Measurements from ENCODE around the gene EML3. TPM values are rescaled to one million over a fixed set of nuclear protein-coding genes. Genes with fewer than 3 reads are reported as not detected.
A peak's percentile ranks its signal among the peaks of the same experiment; 100 is the strongest.
"Not testable (repeated sequence)": the region's sequence is repeated elsewhere in the genome, so short reads cannot be mapped to it uniquely, and the experiment has no call there.

The EML3 gene
- total RNA-seq, 2 donors from 2014 or later, result 37.5 to 58.7 TPM

- peak; percentile 92 for DNase-seq
- Histone ChIP-seq H3K9me3 (no peaks in the 10 kb centered on the region), H3K4me3 (no peak overlapping the region), H3K9ac (ENCODE audit: low read depth in 2 of 2, low read length in 2 of 2) (peak overlapping the region in 1 of 2 donors; percentile 21), H3K36me3 (peaks cover 15% of the 10 kb centered on the region), H3K4me1 (peaks cover 17% of the 10 kb centered on the region), H3K27ac (peak overlapping the region; percentile 67), H3K27me3 (no peaks in the 10 kb centered on the region)
- TF ChIP-seq, protein P1, sequence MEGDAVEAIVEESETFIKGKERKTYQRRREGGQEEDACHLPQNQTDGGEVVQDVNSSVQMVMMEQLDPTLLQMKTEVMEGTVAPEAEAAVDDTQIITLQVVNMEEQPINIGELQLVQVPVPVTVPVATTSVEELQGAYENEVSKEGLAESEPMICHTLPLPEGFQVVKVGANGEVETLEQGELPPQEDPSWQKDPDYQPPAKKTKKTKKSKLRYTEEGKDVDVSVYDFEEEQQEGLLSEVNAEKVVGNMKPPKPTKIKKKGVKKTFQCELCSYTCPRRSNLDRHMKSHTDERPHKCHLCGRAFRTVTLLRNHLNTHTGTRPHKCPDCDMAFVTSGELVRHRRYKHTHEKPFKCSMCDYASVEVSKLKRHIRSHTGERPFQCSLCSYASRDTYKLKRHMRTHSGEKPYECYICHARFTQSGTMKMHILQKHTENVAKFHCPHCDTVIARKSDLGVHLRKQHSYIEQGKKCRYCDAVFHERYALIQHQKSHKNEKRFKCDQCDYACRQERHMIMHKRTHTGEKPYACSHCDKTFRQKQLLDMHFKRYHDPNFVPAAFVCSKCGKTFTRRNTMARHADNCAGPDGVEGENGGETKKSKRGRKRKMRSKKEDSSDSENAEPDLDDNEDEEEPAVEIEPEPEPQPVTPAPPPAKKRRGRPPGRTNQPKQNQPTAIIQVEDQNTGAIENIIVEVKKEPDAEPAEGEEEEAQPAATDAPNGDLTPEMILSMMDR (IDR thresholded peaks at IDR 0.05), result peak; percentile 76
- intact Hi-C loops (cut with DNase I), result loop anchor here (5.0 kb wide), 2 partner anchors 63 to 138 kb away; no protein-coding TSS in a partner anchor
These were observed 51.9 kb downstream of the EML3 start for GRCh38 chr11:62560566-62561103.

- Histone ChIP-seq H3K4me1 (peaks cover 27% of the 10 kb centered on the region), H3K36me3 (peaks cover 15% of the 10 kb centered on the region), H3K27ac (peak overlapping the region; percentile 67)
- not testable (repeated sequence) for H3K4me3 ChIP-seq; DNase-seq; H3K9ac ChIP-seq (ENCODE audit: low read depth in 2 of 2, low read length in 2 of 2); H3K9me3 ChIP-seq; H3K27me3 ChIP-seq
- intact Hi-C loops (cut with DNase I), result loop anchor here (5.0 kb wide), 3 partner anchors 62 to 157 kb away; no protein-coding TSS in a partner anchor
These were observed 52.9 kb downstream of the EML3 start for GRCh38 chr11:62559626-62560025.

DNA sequence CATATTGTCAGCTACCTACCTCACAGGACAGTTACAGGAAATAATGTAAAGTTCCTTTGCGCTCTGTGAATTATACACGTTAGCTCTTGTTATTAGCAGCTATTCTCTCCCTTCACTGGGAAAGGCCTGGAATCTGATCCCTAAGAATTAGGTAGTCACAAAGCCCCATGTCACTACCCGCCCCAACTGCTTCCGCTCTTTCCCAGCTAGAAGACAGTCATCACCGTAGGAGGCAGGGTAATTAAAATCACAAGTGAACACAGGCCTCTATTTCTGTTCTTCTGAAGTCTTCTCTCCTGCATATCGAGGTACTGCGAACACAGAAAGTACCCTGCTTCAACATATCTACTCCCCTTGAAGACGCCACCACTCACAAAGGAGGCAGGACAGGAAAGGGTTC, 53.4 kb downstream of the EML3 start:
- Histone ChIP-seq H3K4me3 (no peak overlapping the region), H3K4me1 (peaks cover 31% of the 10 kb centered on the region), H3K9ac (ENCODE audit: low read depth in 2 of 2, low read length in 2 of 2) (no peak overlapping the region), H3K36me3 (peaks cover 15% of the 10 kb centered on the region), H3K9me3 (no peaks in the 10 kb centered on the region), H3K27me3 (no peaks in the 10 kb centered on the region), H3K27ac (no peak overlapping the region)
- TF ChIP-seq, protein P1 (IDR thresholded peaks at IDR 0.05), result no peak
- intact Hi-C loops (cut with DNase I), result loop anchor here (5.0 kb wide), 1 partner anchor 157 kb away; no protein-coding TSS in a partner anchor
- no peak for DNase-seq

DNA sequence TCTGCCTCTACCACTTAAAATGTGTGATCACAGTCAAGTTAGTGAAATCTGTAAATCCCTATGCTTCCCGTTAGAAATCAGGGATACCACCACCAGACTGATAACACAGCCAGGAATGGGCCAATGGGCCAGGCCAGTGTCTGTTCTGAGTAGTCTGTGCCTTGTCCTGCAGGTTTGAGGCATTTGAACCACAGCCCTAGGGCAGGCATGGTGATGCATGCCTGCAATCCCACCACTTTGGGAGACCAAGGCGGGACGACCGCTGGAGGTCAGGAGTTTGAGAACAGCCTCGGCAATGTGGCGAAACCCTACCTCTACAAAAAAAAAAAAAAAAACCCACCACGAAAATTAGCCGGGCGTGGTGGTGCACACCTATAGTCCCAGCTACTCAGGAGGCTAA, 53.9 kb downstream of the EML3 start:
- no peak overlapping the region for H3K4me3 ChIP-seq
- H3K9me3 ChIP-seq, result no peaks in the 10 kb centered on the region
- no peak overlapping the region for H3K27ac ChIP-seq
- no peak overlapping the region for H3K9ac ChIP-seq (ENCODE audit: low read depth in 2 of 2, low read length in 2 of 2)
- intact Hi-C loops (cut with DNase I), result loop anchor here (5.0 kb wide), 1 partner anchor 156 kb away; no protein-coding TSS in a partner anchor
- H3K27me3 ChIP-seq, result no peaks in the 10 kb centered on the region
- H3K36me3 ChIP-seq, result peaks cover 15% of the 10 kb centered on the region
- DNase-seq, result no peak
- peaks cover 34% of the 10 kb centered on the region for H3K4me1 ChIP-seq
- TF ChIP-seq, protein P1 (IDR thresholded peaks at IDR 0.05), result no peak

DNA sequence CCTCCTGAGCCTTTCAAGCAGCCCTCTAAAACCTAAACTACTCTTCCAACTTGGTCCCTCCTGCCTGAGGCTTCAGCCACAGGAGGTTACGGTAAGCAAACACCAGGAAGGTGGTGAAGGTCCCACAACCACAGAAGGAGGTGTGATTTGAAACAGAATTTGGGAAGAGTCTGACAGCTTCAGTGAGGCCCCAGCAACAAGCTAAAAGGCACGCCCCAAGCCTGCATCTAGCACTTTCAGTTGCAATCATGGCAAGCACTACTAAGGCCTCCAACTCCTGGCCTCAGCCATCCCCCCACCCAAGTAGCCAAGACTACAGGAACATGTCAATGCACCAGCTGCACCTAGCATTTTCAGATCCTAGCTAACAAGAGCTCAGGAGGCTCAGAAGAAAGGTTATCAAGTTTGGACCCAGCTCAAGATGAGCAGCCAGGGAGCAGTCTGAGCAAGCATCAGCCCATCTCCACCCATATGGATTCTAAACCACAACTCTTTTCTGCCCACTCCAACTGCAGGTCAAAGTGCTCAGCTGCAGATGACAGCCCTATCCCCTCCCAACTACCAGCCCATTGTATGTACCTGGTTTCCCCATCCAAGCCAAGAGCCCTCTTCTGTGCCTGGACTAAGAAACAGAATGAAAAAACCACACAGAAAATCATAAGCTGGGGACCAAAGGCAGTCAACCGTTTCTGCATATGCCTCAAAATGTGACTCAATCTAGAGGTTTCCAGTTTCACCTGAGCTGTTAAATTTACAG, 55.5 kb downstream of the EML3 start:
- no peaks in the 10 kb centered on the region for H3K9me3 ChIP-seq
- TF ChIP-seq, protein P1 (IDR thresholded peaks at IDR 0.05), result no peak
- H3K27me3 ChIP-seq, result no peaks in the 10 kb centered on the region
- peaks cover 15% of the 10 kb centered on the region for H3K36me3 ChIP-seq
- intact Hi-C loops (cut with DNase I), result loop anchor here (5.0 kb wide), 1 partner anchor 155 kb away; no protein-coding TSS in a partner anchor
- DNase-seq, result no peak
- H3K9ac ChIP-seq (ENCODE audit: low read depth in 2 of 2, low read length in 2 of 2), result peak overlapping the region; percentile 61 to 90
- H3K4me1 ChIP-seq, result peaks cover 43% of the 10 kb centered on the region
- peak overlapping the region; percentile 7 for H3K4me3 ChIP-seq
- H3K27ac ChIP-seq, result peak overlapping the region; percentile 92
